ENCODE results near the gene MKI67.
"Not testable (repeated sequence)": the region's sequence is repeated elsewhere in the genome, so short reads cannot be mapped to it uniquely, and the experiment has no call there.

MKI67 gene

GRCh38 chr10:128103229-128103714 lies 23.0 kb downstream of the MKI67 start:
- no peak for DNase-seq

GRCh38 chr10:128102480-128103228 lies 23.6 kb downstream of the MKI67 start:
- no peak for DNase-seq

- no peak for DNase-seq
Measured at GRCh38 chr10:128101901-128102300, 24.3 kb downstream of the MKI67 start.

GRCh38 chr10:128099901-128100300 lies 26.3 kb downstream of the MKI67 start:
- DNase-seq: no peak

- DNase-seq: no peak
Measured at GRCh38 chr10:128098631-128099030, 27.6 kb downstream of the MKI67 start.

- DNase-seq: no peak
Measured at GRCh38 chr10:128097783-128098182, 28.4 kb downstream of the MKI67 start.

- no peak for DNase-seq
Measured at GRCh38 chr10:128096486-128097199, 29.6 kb downstream of the MKI67 start.

GRCh38 chr10:128095753-128096469 lies 30.3 kb downstream of the MKI67 start:
- DNase-seq: no peak

GRCh38 chr10:128095027-128095752 lies 31.0 kb downstream of the MKI67 start:
- no peak for DNase-seq

GRCh38 chr10:128094596-128094995 lies 31.6 kb downstream of the MKI67 start:
- DNase-seq: not testable (repeated sequence)

- DNase-seq: no peak
Measured at GRCh38 chr10:128092454-128092853, 33.8 kb downstream of the MKI67 start.

- no peak for DNase-seq
Measured at GRCh38 chr10:128091636-128092210, 34.5 kb downstream of the MKI67 start.

GRCh38 chr10:128087884-128088709 lies 38.1 kb downstream of the MKI67 start:
- DNase-seq: no peak

- DNase-seq: no peak
Measured at GRCh38 chr10:128087146-128087883, 38.9 kb downstream of the MKI67 start.

- no peak for DNase-seq
Measured at GRCh38 chr10:128086003-128086863, 40.0 kb downstream of the MKI67 start.

GRCh38 chr10:128084991-128085390 lies 41.2 kb downstream of the MKI67 start:
- DNase-seq: no peak

GRCh38 chr10:128084364-128084763 lies 41.9 kb downstream of the MKI67 start:
- DNase-seq: no peak

GRCh38 chr10:128083191-128083895 lies 42.9 kb downstream of the MKI67 start:
- no peak for DNase-seq

- DNase-seq: no peak
Measured at GRCh38 chr10:128081720-128082119, 44.5 kb downstream of the MKI67 start.
